Body of pancreas (tissue), 4 donors: ENCODE results near the gene MYO1B. TPM values are rescaled to one million over a fixed set of nuclear protein-coding genes. Genes with fewer than 3 reads are reported as not detected.

Experiments
- ATAC-seq: fragments of 150-250 bp; one replicate; pipeline ENCODE4 v1.9.1; 2016
- DNase-seq, 4 donors: peaks; one replicate each; pipeline ENCODE4 v3.0.0-alpha.2; 2019
- H3K27ac ChIP-seq, 4 donors: fragments of 200-600 bp; sonication (generic); 1 replicate in 3 of 4; 2 replicates in 1 of 4; pipeline versions ENCODE4 v1.5.1 to v1.6.1; 2016 to 2019; ENCODE audit warnings: mild to moderate bottlenecking in 1 of 4, mixed read lengths in 1 of 4, moderate library complexity in 1 of 4
- H3K27me3 ChIP-seq, 2 donors: fragments of 200-600 bp; sonication (generic); one replicate each; pipeline ENCODE4 v1.6.0; 2016; ENCODE audit warnings: mild to moderate bottlenecking in 1 of 2
- H3K36me3 ChIP-seq, 2 donors: fragments of 200-600 bp; sonication (generic); replicated peaks in 1 of 2; 2 replicates each; pipeline ENCODE4 v1.5.1; 2016; ENCODE audit warnings: low read depth in 2 of 2; ENCODE audit not compliant: insufficient read depth in 1 of 2
- H3K4me1 ChIP-seq: fragments of 200-600 bp; sonication (generic); one replicate; pipeline ENCODE4 v1.6.0; 2016
- H3K4me3 ChIP-seq, 2 donors: fragments of 200-600 bp; sonication (generic); 1 replicate in 1 of 2; 2 replicates in 1 of 2; pipeline ENCODE4 v1.5.1; 2016 to 2019
- H3K9me3 ChIP-seq, 3 donors: fragments of 200-600 bp; sonication (generic); 1 replicate in 2 of 3; 2 replicates in 1 of 3; pipeline ENCODE4 v1.5.1; 2016
- CTCF ChIP-seq, 7 experiments: fragments of 450-650 bp in 4 of 7; fragments of 200-600 bp in 3 of 7; sonication (generic) in 3 of 7; IDR thresholded peaks; one replicate each; pipeline ENCODE4 v1.5.1; 2016 to 2019; ENCODE audit warnings: antibody characterized with exemption in 7 of 7
- POLR2A ChIP-seq, 3 donors: fragments of 450-650 bp; IDR thresholded peaks; one replicate each; pipeline ENCODE4 v1.6.1; 2016; ENCODE audit warnings: antibody characterized with exemption in 3 of 3, mild to moderate bottlenecking in 2 of 3
- WGBS, 2 donors: methylation state at CpG; one replicate each; pipeline ENCODE4 v1.1.5; 2017; 5-methylcytosine and 5-hydroxymethylcytosine counted together
- intact Hi-C: fragments of 100-400 bp; cut with DNase I; formaldehyde crosslinking; loops from one replicate; pipeline ENCODE4 v1.15.1; 2023
- total RNA-seq, 2 donors: library from RNA; depleted of rRNA; stranded (reverse); fragments of >200 nt; gene quantifications; one replicate each; pipeline ENCODE4 v1.1.0, GENCODE V29; 2016

MYO1B gene
- total RNA-seq, 2 donors from 2014 or later = 68.0 to 77.8 TPM

DNA sequence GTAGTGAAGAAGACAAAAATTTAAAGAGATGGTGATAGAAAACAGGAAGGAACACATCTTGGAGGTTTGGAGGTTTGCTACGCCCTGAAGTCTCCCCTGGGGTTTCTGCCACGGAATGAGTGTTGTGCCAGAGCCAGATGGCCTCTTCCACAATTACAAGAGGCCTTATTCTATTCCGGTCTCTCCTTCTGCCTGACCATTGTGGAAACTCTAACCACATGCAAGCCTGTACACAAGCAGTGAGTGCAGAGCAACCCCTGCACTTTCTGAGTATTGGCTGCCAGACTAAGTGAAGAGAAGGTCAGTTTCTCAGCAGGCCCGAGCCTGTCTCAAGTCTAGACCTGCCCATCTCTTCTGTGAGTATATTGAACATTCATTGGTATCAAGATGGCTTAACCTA is 22.7 kb upstream of the MYO1B start:
- no peak overlapping the region for H3K4me3 ChIP-seq
- TF ChIP-seq CTCF (IDR thresholded peaks at IDR 0.05) (no peak), POLR2A (IDR thresholded peaks at IDR 0.05) (no peak)
- peaks cover 41% of the 10 kb centered on the region for H3K4me1 ChIP-seq
- H3K36me3 ChIP-seq = no peaks in the 10 kb centered on the region
- intact Hi-C loops = loop anchor here (10.0 kb wide), 1 partner anchor 48 kb away; no protein-coding TSS in a partner anchor
- H3K9me3 ChIP-seq = no peaks in the 10 kb centered on the region
- no peak overlapping the region for H3K27ac ChIP-seq
- no peak for DNase-seq
- no peaks in the 10 kb centered on the region for H3K27me3 ChIP-seq
- ATAC-seq = no peak
- WGBS, 2 donors = 79 to 84% methylated on average over 4 of the region's 4 CpGs

DNA sequence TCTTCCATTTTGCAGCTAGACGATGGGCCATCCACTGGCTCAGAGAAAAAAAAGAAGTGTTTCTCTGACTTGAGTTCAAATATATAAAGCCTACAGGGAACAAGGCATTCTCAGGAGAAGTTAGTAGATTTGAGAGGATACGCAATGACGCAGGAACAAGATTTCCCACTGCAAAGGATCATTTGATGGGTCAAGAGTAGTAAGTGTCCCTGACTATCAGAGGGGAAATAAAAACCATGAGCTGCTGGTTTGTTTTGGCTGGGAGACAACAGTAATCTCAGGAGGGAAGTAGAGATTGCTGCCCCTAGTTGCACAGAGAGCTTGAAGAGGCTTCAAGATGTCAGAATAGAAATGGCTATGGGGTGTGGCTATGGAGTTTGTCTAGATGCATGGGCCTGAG is 22.3 kb upstream of the MYO1B start:
- Histone ChIP-seq H3K4me1 (peaks cover 37% of the 10 kb centered on the region), H3K27ac (no peak overlapping the region), H3K27me3 (no peaks in the 10 kb centered on the region), H3K4me3 (no peak overlapping the region), H3K36me3 (no peaks in the 10 kb centered on the region), H3K9me3 (no peaks in the 10 kb centered on the region)
- no peak for DNase-seq
- intact Hi-C loops = loop anchor here (10.0 kb wide), 1 partner anchor 48 kb away; no protein-coding TSS in a partner anchor
- TF ChIP-seq CTCF (IDR thresholded peaks at IDR 0.05) (no peak), POLR2A (IDR thresholded peaks at IDR 0.05) (no peak)
- WGBS, 2 donors = 91 to 97% methylated on average over 3 of the region's 3 CpGs
- no peak for ATAC-seq

GRCh38 chr2:191225126-191225525 is 20.1 kb upstream of the MYO1B start:
- intact Hi-C loops = loop anchor here (10.0 kb wide), 1 partner anchor 50 kb away; no protein-coding TSS in a partner anchor
- no peaks in the 10 kb centered on the region for H3K36me3 ChIP-seq
- no peaks in the 10 kb centered on the region for H3K27me3 ChIP-seq
- ATAC-seq = peak; percentile 23
- H3K4me1 ChIP-seq = peaks cover 25% of the 10 kb centered on the region
- TF ChIP-seq CTCF (IDR thresholded peaks at IDR 0.05) = no peak
- TF ChIP-seq POLR2A (IDR thresholded peaks at IDR 0.05) = no peak
- no peaks in the 10 kb centered on the region for H3K9me3 ChIP-seq
- H3K27ac ChIP-seq = peak overlapping the region in 2 of 4 donors; percentile 9 to 34
- no peak overlapping the region for H3K4me3 ChIP-seq
- WGBS, 2 donors = 31 to 36% methylated on average over 1 of the region's 1 CpG
- no peak for DNase-seq

DNA sequence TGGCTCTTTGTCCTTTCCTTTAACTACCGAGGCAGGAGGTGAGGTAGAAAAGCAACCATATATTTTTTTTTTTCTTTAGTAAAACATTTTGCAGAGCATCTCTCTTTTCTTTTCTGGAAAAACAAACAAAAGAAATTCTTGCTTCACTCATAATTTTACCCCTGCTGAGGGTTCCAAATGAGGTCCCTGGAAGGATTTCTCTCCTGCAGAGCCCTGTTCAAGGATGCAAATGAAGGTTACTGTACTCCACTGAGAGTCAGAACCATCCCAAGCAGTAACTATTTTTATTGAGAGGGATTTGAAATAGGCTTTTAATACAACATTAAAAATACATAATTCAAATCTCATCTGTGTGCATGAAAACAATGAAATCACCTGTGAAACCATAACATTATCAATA is 19.5 kb upstream of the MYO1B start:
- intact Hi-C loops = loop anchor here (10.0 kb wide), 1 partner anchor 51 kb away; no protein-coding TSS in a partner anchor

More for the DNA sequence above, 19.5 kb upstream of the MYO1B start:
- H3K9me3 ChIP-seq = no peaks in the 10 kb centered on the region
- TF ChIP-seq POLR2A (IDR thresholded peaks at IDR 0.05) = no peak
- TF ChIP-seq CTCF (IDR thresholded peaks at IDR 0.05) = no peak
- ATAC-seq = no peak
- H3K4me1 ChIP-seq = peaks cover 25% of the 10 kb centered on the region
- WGBS, 2 donors = 23 to 40% methylated on average over 1 of the region's 1 CpG
- no peak for DNase-seq
- H3K4me3 ChIP-seq = no peak overlapping the region
- no peaks in the 10 kb centered on the region for H3K27me3 ChIP-seq
- peak overlapping the region in 1 of 4 donors; percentile 34 for H3K27ac ChIP-seq
- no peaks in the 10 kb centered on the region for H3K36me3 ChIP-seq
